ENCODE results near the gene CIART. TPM values are rescaled to one million over a fixed set of nuclear protein-coding genes. Genes with fewer than 3 reads are reported as not detected.

The CIART gene
- total and polyA plus RNA-seq, 10 of the 15 experiments (the other 5 are each of a cell fraction or from before 2014, with no cell fraction given), result 0.44 to 1.4 (median 0.67) TPM

- TF ChIP-seq ZBTB4 (CRISPR knock-in tag; IDR thresholded peaks at IDR 0.05) (no peak), TBL1XR1 (IDR thresholded peaks at IDR 0.05; ENCODE audit: low read depth, low read length) (no peak), ETV6 (conservative IDR thresholded peaks at IDR 0.05 in 1 of 2, IDR thresholded peaks at IDR 0.05 in 1 of 2; ENCODE audit: borderline replicate concordance in 1 of 2, low read depth in 1 of 2) (no peak; a peak in 1 of 4 replicates), KLF5 (IDR thresholded peaks at IDR 0.05; ENCODE audit: partially characterized antibody) (no peak), TAF1 (IDR thresholded peaks at IDR 0.05; ENCODE audit: borderline replicate concordance, low read depth, low read length) (peak; percentile 71; the same call in 1 of the 2 replicates), PBX3 (IDR thresholded peaks at IDR 0.05; ENCODE audit: insufficient replicate concordance, low read depth, low read length) (no peak), POLR2A (IDR thresholded peaks at IDR 0.05; ENCODE audit: low read depth, low read length) (peak; percentile 95), IRF5 (IDR thresholded peaks at IDR 0.05; ENCODE audit: borderline replicate concordance) (no peak), ZNF687 (IDR thresholded peaks at IDR 0.05) (peak; percentile 91), NFXL1 (IDR thresholded peaks at IDR 0.05; ENCODE audit: borderline replicate concordance) (no peak; the same call in 1 of the 2 replicates), WRNIP1 (IDR thresholded peaks at IDR 0.05; ENCODE audit: borderline replicate concordance, low read depth, low read length) (0 out of 2 replicates have a peak, but pooled peaks have one; percentile 22), BMI1 (IDR thresholded peaks at IDR 0.05; ENCODE audit: borderline replicate concordance) (peak; percentile 97), ASH2L (IDR thresholded peaks at IDR 0.05; ENCODE audit: borderline replicate concordance, low read depth) (no peak)
- TF ChIP-seq, protein P1, sequence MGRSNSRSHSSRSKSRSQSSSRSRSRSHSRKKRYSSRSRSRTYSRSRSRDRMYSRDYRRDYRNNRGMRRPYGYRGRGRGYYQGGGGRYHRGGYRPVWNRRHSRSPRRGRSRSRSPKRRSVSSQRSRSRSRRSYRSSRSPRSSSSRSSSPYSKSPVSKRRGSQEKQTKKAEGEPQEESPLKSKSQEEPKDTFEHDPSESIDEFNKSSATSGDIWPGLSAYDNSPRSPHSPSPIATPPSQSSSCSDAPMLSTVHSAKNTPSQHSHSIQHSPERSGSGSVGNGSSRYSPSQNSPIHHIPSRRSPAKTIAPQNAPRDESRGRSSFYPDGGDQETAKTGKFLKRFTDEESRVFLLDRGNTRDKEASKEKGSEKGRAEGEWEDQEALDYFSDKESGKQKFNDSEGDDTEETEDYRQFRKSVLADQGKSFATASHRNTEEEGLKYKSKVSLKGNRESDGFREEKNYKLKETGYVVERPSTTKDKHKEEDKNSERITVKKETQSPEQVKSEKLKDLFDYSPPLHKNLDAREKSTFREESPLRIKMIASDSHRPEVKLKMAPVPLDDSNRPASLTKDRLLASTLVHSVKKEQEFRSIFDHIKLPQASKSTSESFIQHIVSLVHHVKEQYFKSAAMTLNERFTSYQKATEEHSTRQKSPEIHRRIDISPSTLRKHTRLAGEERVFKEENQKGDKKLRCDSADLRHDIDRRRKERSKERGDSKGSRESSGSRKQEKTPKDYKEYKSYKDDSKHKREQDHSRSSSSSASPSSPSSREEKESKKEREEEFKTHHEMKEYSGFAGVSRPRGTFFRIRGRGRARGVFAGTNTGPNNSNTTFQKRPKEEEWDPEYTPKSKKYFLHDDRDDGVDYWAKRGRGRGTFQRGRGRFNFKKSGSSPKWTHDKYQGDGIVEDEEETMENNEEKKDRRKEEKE (IDR thresholded peaks at IDR 0.05), result no peak
Observed at GRCh38 chr1:150293433-150294253, 11.3 kb downstream of the CIART start, which contains the start of gene MRPS21 (continued).
